ENCODE results near the gene BTAF1.
A peak's percentile ranks its signal among the peaks of the same experiment; 100 is the strongest.
"Not testable (repeated sequence)": the region's sequence is repeated elsewhere in the genome, so short reads cannot be mapped to it uniquely, and the experiment has no call there.

Gene BTAF1

DNA sequence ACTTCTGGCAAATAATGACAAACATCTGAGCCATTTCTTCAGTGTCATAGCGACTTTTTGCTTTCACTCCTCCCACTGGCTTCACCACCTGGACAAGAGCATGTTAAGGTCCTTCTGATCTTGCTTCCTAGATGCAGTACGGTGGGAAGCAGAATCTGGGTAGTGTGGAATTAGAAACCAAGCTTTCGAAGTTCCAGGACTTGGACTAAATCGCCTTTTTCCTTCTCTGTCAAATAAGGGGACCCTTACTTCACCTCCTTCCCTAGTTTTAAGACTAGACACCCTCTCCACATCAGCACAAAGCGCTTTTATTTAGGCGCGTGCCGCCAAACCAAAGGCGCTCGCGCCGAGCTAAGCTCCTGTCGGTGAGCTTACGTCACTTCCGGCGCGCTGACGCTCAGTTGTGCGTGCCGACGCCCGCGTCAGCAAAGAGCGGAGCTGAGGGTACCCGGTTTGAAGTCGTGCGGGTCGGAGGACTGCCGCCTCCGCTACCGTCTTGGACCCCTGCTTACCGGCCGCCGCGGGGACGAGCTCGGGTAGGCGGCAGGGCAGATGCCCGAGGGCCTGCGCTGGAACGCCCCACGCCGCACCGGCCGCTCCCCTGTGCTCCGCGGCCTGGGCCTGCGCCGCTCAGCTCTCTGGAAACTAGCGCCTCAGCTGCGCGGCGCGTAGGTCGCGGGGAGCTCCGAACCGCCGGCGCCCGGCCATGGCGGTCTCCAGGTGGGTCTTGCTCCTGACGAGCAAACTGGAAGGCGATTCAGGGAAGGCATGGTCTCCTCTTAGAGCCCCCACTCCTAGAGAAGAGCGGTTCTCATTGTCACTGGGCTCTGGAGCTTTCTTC, at the start of gene BTAF1:
BTAF1 (plus strand) TSS at position 400 of the 841 bp plus-strand sequence; CDS start at position 707, 307 bp downstream.
- DNase-seq = peak; percentile 95

DNA sequence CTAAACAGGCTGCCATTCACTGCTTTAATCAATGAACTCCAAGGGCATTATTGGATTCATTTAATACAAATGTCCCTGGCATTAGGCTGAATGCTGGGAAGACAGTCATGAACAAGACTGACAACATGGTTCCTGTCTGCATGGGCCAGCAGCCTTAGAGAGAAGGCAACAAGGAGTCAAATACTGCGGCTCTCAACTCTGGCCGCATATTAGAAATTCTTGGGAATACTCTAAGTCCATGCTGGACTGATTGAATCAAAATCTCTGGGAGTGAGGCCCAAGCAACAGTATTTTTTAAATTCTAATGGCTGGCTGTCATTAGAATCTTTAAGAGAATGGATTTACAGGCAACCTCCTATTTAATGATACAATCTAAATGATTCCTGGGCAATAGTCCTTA, 48.4 kb upstream of the BTAF1 start:
- no peak for DNase-seq

DNA sequence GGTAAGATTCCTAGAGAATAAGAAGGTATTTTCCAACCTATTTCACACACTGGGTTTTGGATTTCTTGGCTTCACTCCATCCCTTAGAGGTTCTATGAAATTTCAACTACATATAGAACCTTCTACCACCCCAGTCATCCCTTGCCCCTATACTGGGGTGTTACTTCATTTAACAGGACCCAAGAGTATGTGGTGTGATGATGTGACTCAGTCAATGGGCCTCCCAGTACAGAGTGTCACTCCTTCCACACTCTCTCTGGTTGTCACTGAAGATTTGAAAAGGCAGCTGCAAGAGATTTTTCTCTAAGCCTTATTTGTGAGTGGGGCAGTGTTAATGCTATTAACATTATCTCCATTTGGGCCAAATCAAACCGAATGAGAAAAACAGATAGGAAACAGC, 47.8 kb upstream of the BTAF1 start:
- no peak for DNase-seq

DNA sequence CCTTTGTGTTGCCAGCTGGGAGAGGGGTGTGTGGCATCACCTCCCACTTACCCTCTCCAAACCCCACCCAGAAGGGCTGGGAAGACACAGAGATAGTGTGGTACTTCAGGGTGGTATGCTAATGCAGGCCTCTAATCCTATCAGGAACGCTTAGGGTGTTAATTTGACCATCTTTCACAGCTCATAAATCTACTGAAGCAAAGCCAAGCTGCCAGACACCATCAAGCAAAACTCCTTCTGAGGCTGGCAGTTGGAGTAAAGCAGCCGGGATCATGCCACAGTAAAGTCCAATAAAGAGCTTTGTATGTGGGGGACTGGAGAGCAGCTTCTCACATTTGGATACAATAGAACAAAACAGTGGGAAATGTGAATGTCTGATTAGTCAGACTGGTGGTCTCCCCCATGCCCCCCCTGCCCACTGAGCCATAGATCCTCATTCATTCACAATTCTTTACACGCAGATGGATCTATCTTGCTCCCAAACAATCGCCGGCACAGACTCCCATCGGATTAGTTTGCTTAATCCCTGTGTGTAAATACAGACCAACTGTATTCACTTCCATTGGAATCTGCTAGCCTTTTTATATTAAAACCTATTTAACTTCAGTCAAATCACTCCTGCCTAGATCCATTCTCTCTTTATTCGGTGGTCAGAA, 43.9 kb upstream of the BTAF1 start:
- no peak for DNase-seq

DNA sequence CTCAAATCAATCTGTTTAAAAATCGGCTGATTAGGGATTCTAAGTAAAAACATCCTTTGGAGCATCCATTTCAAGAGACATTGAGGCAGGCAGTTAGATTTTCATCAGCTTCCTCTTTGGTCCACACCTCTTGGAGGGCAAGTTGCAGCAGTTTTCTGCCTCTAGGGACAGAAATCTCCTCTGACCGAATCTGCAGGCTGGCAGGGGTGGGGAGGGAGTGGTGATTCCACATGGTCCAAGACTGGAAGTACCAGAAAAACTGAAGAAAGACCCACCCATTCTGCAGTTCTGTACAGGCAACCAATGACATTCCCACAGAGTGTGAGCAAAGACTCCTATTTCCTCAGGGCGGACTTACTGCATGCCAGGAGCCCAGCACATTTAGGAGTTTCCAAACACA, 43.3 kb upstream of the BTAF1 start:
- DNase-seq = no peak

DNA sequence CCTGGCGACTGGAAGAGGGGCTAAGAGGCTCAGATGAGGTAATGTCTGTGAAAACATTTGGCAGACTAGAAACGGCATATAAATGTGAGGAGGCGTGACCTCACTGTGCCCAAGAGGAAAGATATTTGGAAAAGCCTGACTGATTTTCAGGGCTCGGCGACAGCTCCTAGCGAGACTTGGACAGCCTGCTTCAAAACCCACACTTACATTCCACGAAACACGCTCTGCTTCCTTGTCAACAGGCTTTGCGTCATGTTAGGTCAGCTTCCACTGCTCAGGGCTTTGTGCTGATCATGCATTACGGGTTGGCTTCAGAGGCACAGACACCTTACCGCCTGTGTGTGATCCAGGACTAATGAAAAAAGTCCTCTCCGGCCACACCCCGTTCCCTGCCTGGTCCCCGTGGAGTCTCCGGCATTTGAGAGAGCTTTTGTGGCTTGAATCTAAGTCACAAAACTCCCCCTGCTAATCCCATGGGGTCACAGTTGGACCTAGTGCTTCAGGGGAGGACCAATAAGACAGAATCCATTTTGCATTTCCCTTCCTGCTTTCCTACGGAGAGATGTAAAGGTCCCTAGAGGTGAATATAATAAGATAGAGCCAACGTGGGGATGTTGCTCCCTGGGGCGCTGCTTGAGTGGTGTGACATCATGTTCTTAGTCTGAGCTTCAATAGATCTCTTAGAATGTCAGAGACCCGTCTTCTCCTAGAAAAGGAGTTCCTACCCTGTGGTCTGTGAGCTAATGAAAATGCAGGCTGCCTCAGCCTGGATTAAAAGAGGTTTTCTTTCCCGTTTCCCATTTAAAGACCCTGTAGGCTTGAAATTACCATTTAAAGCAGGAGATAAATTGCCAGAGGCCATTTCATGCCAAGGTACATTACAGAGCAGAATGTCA, 39.8 kb upstream of the BTAF1 start:
- no peak for DNase-seq

DNA sequence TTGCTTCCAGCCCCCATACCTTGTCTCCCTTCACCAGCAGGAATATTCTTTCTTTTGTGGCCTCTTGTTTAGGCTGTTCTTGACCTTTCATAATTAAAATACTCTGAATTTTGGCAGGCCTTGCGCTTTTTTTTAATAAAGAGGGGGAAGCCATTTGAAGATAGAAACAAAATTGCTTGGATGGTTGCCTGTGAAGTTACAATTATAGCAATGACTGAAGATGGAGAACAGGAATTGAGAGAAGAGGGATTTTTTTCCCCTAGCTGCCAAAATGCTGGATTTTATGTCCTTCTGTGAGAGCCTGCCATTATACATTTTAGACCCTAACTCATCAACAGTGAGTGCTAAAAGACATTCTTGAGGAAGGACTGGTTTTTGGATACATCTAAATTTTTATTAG, 39.0 kb upstream of the BTAF1 start:
- DNase-seq = no peak

DNA sequence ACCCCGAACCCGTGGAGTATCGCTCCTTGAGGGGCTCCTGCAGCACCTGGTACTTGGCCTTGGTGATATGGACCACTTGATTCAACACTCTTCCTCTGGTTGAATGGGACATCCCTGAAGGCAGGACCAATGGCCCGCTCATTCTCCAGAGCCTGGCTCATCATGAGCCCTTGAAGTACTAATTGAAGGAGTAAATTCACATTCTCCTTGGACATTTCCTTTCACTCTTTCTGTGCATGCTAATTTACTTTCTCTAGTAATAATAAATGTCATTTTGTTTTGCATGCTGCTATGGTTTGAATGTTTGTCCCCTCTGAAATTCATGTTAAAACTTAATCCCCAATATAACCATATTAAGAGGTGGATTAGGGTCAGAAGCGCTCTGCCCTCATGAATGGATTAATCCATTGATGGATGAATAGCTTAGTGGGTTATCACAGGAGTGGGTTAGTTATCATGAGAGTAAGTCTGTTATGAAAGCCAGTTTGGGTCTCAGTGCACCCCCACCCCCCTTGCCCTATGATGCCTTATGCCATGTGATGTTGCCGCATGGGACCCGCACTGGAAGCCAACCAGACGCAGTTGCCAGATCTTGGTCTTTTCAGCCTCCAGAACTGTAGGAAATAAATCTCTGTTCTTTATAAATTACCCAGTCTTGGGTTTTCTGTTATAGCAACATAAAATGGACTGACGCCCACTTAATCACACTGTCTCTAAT, 38.0 kb upstream of the BTAF1 start:
- no peak for DNase-seq

DNA sequence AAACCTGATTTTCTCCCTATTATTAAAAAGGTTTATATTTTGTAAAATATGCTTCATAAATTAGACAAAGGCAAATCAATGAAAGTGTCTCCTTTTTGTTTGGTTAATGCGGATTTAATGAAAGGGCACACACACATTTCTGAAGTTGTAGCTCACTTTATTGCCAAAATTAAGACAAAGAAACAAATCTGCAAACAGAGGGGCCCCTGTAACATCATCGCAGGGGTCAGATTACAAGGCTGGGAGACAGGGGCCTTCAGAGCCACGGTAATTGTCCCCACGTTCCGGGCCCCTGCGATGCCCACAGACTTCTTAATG, 36.7 kb upstream of the BTAF1 start:
- DNase-seq = no peak

DNA sequence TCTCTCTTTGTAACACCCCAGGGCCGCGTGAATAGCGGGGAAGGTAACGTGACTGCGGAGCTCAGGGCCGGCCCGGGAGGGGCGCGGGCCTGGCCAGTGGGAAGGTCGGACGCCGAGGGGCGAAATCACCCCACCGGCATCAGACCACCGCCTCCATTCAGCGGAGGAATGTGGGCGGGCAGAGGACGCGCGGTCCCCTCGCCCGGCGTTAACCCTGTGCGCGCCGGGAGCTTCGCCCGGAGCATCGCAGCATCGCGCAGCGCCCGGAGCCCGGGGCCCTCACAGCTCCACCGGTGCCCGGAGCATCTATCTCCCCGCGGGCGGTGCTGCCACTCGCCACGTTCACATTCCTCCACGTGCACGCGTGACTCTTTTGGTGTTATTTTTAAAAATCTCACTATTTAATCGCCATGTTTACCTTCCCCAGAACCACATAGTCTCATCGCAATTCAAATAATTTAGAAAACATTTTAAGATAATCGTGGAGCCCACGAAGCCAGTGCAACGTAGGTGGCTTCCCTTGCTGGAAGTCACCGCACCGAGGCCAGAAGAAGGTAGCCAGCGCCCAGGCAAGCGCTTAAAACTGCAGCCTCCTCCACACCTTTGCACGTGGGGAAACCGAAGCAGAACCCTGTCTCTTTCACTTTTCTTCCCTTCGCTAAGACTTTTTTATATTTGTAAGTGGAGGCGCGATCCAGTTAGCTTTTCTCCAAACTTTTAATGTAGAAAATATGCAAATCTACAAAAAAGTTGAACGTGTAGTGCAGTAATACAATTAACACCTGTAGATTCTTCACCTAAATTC, 36.1 kb upstream of the BTAF1 start:
- DNase-seq = peak; percentile 45

DNA sequence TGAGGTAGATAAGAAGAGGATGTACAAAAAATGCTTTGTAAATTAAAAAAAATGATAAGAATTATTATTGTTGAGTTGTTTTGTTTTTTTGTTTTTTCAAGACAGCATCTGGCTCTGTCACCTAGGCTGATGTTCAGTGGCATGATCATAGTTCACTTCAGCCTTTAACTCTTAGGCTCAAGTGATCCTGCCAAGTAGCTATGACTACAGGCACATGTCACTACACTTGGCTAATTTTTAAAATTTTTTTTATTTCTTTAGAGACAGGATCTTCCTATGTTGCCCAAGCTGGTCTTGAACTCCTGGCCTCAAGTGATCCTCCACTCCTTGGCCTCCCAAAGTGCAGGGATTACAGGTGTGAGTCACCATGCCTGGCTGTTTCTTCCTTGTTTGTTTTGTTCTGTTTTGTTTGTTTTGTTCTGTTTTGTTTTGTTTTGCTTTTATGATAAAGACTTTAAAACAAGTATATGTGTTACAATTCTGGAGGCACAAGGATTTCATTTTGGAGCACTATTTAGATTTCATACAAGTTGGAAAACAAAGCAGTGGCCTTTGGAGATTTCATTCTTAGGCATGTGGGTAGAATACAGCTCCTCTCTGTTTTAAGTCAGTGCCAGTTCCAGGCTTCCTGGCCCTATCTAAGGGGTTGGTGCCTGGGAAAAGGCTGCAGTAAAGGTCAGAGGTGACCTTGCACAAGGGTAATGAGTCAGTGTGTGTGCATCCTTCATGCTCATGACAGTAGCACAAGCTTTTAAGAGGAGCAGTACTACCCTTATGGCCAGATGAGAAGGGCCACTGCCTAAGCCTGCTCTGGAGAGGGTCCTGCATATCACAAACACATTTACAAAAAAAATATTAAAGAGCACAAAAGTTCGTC, 32.2 kb upstream of the BTAF1 start:
- DNase-seq = no peak

DNA sequence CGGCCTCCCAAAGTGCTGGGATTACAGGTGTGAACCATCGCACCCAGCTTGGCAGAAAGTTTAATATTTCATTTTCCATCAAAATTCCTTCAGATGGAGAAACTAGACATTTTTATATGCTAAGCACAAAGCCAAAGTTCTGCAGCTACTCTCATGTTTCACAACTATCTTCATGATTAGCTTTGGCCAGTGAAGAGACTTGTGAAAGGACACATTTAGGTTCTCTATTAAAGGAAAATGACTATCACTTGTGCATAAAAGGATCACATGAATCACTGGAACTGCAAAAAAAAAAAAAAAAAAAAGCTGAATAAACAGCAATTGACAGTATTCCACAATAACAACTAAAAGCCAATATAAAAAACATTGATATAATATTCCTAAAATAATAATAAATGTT, 30.5 kb upstream of the BTAF1 start:
- DNase-seq = no peak

DNA sequence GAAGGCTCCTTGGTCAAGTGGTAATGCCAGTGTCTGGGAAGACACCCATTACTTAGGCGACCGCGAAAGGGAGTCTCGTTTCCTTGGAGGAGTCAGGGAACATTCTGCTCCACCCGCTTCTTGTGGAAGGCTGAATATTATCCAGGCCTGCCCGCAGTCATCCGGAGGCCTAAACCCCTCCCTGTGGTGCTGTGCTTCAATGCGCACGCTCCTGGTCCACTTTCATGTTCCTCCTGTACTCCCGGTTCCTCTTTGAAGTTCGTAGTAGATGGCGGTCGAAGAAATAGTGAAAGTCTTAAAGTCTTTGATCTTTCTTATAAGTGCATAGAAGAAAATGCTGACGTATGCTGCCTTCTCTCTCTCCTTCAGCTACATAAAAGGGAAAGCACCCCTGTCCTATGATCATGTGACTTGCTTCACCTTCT, 29.3 kb upstream of the BTAF1 start:
- not testable (repeated sequence) for DNase-seq

DNA sequence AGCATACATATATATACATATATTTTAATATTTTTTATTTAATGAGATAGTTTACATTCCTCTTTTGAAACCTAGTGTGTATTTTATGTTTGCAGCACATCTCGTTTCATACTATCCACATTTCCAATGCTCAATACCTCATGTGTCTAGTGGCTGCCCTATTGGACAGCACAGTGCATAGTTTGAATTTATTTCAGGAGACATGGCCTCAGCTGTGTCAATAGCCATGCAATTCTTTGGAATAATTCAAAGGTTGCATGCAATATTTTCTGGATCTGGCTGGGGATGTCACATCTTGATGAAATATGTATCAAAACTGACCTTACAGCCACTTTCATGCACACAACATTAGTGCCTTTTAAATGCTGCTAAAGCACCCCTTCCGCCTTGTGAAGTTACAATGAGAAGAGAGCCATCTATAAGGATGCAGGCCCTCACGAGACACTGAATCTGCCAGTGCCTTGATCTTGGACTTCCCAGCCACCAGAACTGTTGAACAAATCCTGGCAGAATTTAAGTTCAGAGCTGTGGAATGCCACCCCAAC, 27.3 kb upstream of the BTAF1 start:
- DNase-seq = no peak

DNA sequence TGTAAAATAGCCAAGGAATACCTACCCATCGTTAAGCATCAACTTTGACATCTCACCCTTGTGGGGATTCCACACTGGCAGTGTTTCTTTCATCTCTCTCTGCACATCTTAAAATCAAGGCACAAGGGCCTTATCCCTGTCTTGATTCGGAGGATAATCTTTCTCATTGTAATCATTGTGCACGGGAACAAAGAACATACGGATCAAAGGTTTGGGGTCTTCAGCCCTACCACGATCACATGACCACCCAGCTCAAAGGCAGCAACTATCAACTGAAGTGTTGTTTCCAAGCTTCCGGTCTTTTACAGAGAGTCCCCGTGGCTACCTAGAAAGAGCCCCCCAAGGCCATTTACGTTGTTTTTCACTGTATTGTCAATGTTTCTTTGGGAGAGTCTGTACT, 26.1 kb upstream of the BTAF1 start:
- DNase-seq = no peak

DNA sequence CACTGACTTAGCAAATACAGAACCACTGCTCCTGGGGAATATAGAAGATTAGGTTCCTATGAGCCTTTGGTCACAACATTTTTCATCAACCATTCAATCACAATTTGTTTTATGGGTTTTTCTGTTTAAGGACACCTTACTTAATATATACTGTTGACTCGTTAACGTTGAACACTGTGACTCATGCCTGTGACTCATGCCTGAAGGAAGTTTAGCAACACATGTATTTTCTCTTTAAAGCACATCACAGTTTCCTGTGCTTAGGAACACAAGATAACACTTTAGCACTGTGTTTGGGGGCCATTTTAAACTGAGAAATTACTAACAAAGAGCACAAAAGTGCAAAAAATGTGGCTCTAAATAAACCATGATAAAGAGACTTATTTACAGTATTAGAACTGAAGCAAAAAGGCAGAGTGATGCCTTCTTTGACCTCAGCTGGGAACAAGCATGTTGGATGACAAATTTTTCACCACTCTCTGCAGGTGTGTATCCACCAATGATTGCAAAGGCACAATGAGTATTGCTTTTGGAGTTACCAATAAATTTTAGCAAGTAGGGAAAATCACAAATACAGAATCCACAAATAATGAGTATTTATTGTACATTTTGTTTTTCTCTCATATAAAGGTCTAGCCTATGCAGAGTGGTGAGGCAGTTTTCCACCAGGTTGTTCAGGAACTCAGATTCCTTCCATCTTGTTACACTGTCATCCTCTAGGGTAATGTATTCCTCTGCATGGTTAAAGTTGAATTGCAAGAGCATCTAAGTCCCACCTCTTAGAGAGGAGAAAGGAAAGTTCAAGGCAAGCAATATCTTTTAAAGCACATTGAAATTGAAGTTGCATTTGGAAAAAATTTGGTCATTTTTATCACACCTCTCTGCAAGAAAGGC, 21.5 kb upstream of the BTAF1 start:
- peak; percentile 69 for DNase-seq

DNA sequence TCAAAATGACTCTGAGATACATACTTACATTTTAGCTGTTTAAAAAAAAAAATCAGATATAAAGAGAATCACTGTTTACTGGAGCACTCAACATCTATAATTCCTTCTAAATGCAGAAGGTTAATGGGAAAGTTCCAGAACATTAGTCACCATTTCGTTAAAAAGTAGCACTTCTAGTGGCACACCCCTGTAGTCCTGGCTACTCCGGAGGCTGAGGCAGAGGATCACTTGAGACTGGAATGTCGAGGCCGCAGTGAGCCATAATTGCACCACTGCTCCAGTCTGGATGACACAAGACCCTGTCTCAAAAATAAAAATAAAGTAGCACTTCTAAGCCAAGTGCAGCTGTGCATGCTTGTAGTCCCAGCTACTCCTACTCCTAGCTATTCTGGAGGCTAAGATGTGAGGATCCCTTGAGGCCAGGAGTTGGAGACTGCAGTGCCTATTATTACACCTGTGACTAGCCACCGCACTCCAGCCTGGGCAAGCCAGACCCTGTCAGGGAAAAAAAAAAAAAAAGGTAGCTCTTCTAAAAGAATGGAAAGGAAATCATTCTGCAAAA, 16.5 kb upstream of the BTAF1 start:
- no peak for DNase-seq

DNA sequence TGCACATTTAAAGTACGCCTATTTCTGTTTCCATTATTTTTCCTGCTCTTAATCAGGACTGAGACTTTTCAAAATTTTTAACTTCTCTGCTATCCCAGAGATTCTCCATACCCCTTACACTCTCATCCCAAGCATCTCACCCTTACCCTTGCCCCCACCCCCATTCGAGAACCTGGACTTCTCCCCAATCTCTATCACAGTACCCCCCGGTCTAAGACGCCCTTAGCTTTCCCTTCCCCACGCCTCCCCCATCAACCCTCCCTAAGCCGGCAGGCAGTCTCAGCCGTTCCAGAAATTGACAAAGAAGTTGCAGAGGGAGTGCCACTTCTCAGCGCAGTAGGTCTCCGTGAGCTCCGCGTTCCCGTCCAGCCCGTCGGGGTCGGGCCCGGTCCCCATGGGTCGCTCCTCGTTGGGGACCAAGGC, 15.6 kb upstream of the BTAF1 start:
- DNase-seq = no peak

Data from CD4-positive, alpha-beta T cell treated with Interleukin-17A for 4 hours (primary cell).